Activated CD8-positive, alpha-beta memory T cell treated with anti-CD3 and anti-CD28 coated beads, Interleukin-2, amount 50 U/mL, for 1 hour (primary cell): ENCODE results near the gene DBF4B.

ENCODE experiments used
- DNase-seq: peaks from one replicate; pipeline ENCODE4 v3.0.0-alpha.2; 2020; ENCODE audit errors: extremely low read depth

Gene DBF4B

GRCh38 chr17:44798356-44798755 is 89.9 kb downstream of the DBF4B start:
- DNase-seq = no peak
